ENCODE data around the gene KBTBD4. TPM values are rescaled to one million over a fixed set of nuclear protein-coding genes. Genes with fewer than 3 reads are reported as not detected.

Gene KBTBD4
- total and polyA plus RNA-seq, 2 of the 8 experiments (the other 6 are each of a cell fraction or from before 2014, with no cell fraction given), result 12.0 to 19.5 TPM

DNA sequence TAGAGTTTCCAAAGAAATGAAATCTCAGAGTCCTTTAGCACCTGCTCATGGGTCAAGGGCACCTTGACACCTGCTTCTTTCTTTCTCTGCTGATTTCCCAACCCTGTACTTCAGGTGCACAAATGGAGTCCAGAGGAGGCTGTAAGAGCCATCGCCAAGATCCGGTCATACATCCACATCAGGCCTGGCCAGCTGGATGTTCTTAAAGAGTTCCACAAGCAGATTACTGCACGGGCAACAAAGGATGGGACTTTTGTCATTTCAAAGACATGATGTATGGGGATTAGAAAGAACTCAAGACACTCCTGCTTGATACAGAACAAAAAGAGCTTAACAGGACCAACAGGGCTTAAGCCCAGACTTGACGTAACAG, 7.4 kb downstream of the KBTBD4 start (continued):
- TF ChIP-seq, protein P1, sequence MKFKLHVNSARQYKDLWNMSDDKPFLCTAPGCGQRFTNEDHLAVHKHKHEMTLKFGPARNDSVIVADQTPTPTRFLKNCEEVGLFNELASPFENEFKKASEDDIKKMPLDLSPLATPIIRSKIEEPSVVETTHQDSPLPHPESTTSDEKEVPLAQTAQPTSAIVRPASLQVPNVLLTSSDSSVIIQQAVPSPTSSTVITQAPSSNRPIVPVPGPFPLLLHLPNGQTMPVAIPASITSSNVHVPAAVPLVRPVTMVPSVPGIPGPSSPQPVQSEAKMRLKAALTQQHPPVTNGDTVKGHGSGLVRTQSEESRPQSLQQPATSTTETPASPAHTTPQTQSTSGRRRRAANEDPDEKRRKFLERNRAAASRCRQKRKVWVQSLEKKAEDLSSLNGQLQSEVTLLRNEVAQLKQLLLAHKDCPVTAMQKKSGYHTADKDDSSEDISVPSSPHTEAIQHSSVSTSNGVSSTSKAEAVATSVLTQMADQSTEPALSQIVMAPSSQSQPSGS (IDR thresholded peaks at IDR 0.05; ENCODE audit: low read length), result no peak
- no peak for TF ChIP-seq SP4 (IDR thresholded peaks at IDR 0.05; ENCODE audit: low read length)
- no peak for TF ChIP-seq TEAD4 (IDR thresholded peaks at IDR 0.05; ENCODE audit: low read depth, low read length)
- TF ChIP-seq, protein P2, sequence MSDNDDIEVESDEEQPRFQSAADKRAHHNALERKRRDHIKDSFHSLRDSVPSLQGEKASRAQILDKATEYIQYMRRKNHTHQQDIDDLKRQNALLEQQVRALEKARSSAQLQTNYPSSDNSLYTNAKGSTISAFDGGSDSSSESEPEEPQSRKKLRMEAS (IDR thresholded peaks at IDR 0.05), result no peak
- no peak for TF ChIP-seq TBP (IDR thresholded peaks at IDR 0.05; ENCODE audit: low read depth, low read length)
- no peak for TF ChIP-seq POLR2A (IDR thresholded peaks at IDR 0.05; ENCODE audit: control extremely low read depth in 1 of 2, low read depth in 2 of 2, low read length in 2 of 2)
- no peak for TF ChIP-seq TAF7 (optimal IDR thresholded peaks at IDR 0.05; ENCODE audit: borderline replicate concordance, low read depth, low read length)
- no peak for TF ChIP-seq KDM4A (IDR thresholded peaks at IDR 0.05; ENCODE audit: low read depth, low read length, severe bottlenecking)
- no peak for TF ChIP-seq CHD2 (IDR thresholded peaks at IDR 0.05; ENCODE audit: low read length)
- no peak for TF ChIP-seq SP1 (IDR thresholded peaks at IDR 0.05; ENCODE audit: low read depth, low read length)
